CD4-positive, alpha-beta T cell (primary cell): ENCODE results near the gene NEMF. TPM values are rescaled to one million over a fixed set of nuclear protein-coding genes. Genes with fewer than 3 reads are reported as not detected.
"Not testable (repeated sequence)": the region's sequence is repeated elsewhere in the genome, so short reads cannot be mapped to it uniquely, and the experiment has no call there.

Experiments
- ATAC-seq: fragments of 200-7000 bp; cut with Tn5 transposase; one replicate; pipeline ENCODE4 v1.10.0; 2022; ENCODE audit warnings: mild to moderate bottlenecking; ENCODE audit not compliant: poor library complexity
- CTCF ChIA-PET: fragments of 350-600 bp; sonication (Branson Sonifier 250); formaldehyde crosslinking; loops from one replicate; lab custom pipeline; 2021; ENCODE audit warnings: antibody characterized with exemption, inconsistent platforms; lab: Charles Lee
- POLR2A ChIA-PET: fragments of 350-600 bp; sonication (Branson Sonifier 250); formaldehyde crosslinking; loops from one replicate; lab custom pipeline; 2021; ENCODE audit warnings: antibody characterized with exemption, inconsistent platforms; lab: Charles Lee
- DNase-seq, 14 experiments: peaks; one replicate each; pipeline ENCODE4 v3.0.0-alpha.2; 2013 to 2020; ENCODE audit warnings: mixed read lengths in 2 of 14
- H3K27ac ChIP-seq, 2 donors: one replicate each; pipeline versions ENCODE4 v1.5.1 to v1.7.0; 2013; ENCODE audit warnings: low read length in 2 of 2, low read depth in 1 of 2, mild to moderate bottlenecking in 1 of 2
- H3K27me3 ChIP-seq, 2 experiments: 1 replicate in 1 of 2; 2 replicates in 1 of 2; pipeline versions ENCODE4 v1.6.1 to v1.7.0; 2013; ENCODE audit warnings: low read length in 2 of 2, control low read depth in 1 of 2, mild to moderate bottlenecking in 1 of 2, moderate library complexity in 1 of 2; ENCODE audit not compliant: insufficient read depth in 2 of 2, control insufficient read depth in 1 of 2
- H3K36me3 ChIP-seq: one replicate; pipeline ENCODE4 v1.6.1; 2013; ENCODE audit warnings: low read length, control low read depth; ENCODE audit not compliant: insufficient read depth
- H3K4me1 ChIP-seq: one replicate; pipeline ENCODE4 v1.6.1; 2013; ENCODE audit warnings: low read length, control low read depth; ENCODE audit not compliant: insufficient read depth
- H3K4me3 ChIP-seq: one replicate; pipeline ENCODE4 v1.5.1; 2013; ENCODE audit warnings: mild to moderate bottlenecking, low read length, moderate library complexity
- H3K9me3 ChIP-seq, 2 experiments: 1 replicate in 1 of 2; 2 replicates in 1 of 2; pipeline versions ENCODE4 v1.6.1 to v1.7.0; 2013; ENCODE audit warnings: low read length in 2 of 2, mild to moderate bottlenecking in 2 of 2, control low read depth in 1 of 2, moderate library complexity in 1 of 2; ENCODE audit not compliant: control insufficient read depth in 1 of 2, insufficient read depth in 1 of 2
- H3K27ac Mint-ChIP-seq: one replicate; pipeline ENCODE4 v1.8.0; 2020; ENCODE audit warnings: mixed read lengths
- H3K27me3 Mint-ChIP-seq: one replicate; pipeline ENCODE4 v1.8.0; 2021; ENCODE audit warnings: mixed read lengths
- H3K36me3 Mint-ChIP-seq: one replicate; pipeline ENCODE4 v1.8.0; 2021; ENCODE audit warnings: low read depth, mixed read lengths
- H3K4me1 Mint-ChIP-seq: one replicate; pipeline ENCODE4 v1.8.0; 2021; ENCODE audit warnings: low read depth, mixed read lengths
- H3K4me3 Mint-ChIP-seq: one replicate; pipeline ENCODE4 v1.8.0; 2020; ENCODE audit warnings: mild to moderate bottlenecking, mixed read lengths
- H3K9me3 Mint-ChIP-seq: one replicate; pipeline ENCODE4 v1.8.0; 2020; ENCODE audit warnings: mixed read lengths
- CTCF ChIP-seq: fragments of 200-600 bp; IDR thresholded peaks from one replicate; pipeline ENCODE4 v1.8.0; 2022; ENCODE audit warnings: antibody characterized with exemption, mild to moderate bottlenecking
- intact Hi-C, 2 experiments: fragments of 100-400 bp; cut with DNase I in 1 of 2; cut with micrococcal nuclease in 1 of 2; formaldehyde crosslinking; loops; one replicate each; pipeline versions ENCODE4 v1.15.1 to v1.9.0; 2023 to 2025; cut with DNase I, micrococcal nuclease
- total RNA-seq, 174 experiments: library from RNA in 2 of 174; stranded (reverse) in 2 of 174; gene quantifications; one replicate each; pipeline ENCODE4 v1.2.3 and lab custom pipeline; 2021 to 2026

NEMF gene
- total RNA-seq, 2 experiments from 2014 or later, result 96.0 to 97.7 TPM

- TF ChIP-seq CTCF, result no peak
- no peaks in the 10 kb centered on the region for H3K4me1 Mint-ChIP-seq
- H3K36me3 Mint-ChIP-seq, result peaks cover 95% of the 10 kb centered on the region
- H3K27ac ChIP-seq, result no peak overlapping the region
- H3K27me3 Mint-ChIP-seq, result no peaks in the 10 kb centered on the region
- no peaks in the 10 kb centered on the region for H3K4me1 ChIP-seq
- no peak for DNase-seq
- CTCF ChIA-PET, result no interaction called here
- ATAC-seq, result no peak
- intact Hi-C loops, result no loop called here
- no peaks in the 10 kb centered on the region for H3K27me3 ChIP-seq
- peaks cover 92% of the 10 kb centered on the region for H3K36me3 ChIP-seq
- H3K4me3 ChIP-seq, result no peak overlapping the region
- no peaks in the 10 kb centered on the region for H3K9me3 ChIP-seq
- peak overlapping the region; percentile 32 for H3K27ac Mint-ChIP-seq
- no peak overlapping the region for H3K4me3 Mint-ChIP-seq
- POLR2A ChIA-PET, result no interaction called here
- H3K9me3 Mint-ChIP-seq, result no peaks in the 10 kb centered on the region
Observed at GRCh38 chr14:49792618-49793017, 60.0 kb downstream of the NEMF start.

- Mint-ChIP-seq H3K36me3 (peaks cover 96% of the 10 kb centered on the region), H3K27ac (no peak overlapping the region), H3K27me3 (no peaks in the 10 kb centered on the region), H3K4me3 (no peak overlapping the region), H3K9me3 (no peaks in the 10 kb centered on the region), H3K4me1 (peaks cover 5% of the 10 kb centered on the region)
- ChIA-PET POLR2A (no interaction called here), CTCF (no interaction called here)
- H3K27ac ChIP-seq, result no peak overlapping the region
- intact Hi-C loops, result loop anchor here in 1 of 2 experiments (10.0 kb wide), 1 partner anchor 48 kb away; no protein-coding TSS in a partner anchor
- no peaks in the 10 kb centered on the region for H3K4me1 ChIP-seq
- ATAC-seq (no peak), DNase-seq (no peak)
- no peaks in the 10 kb centered on the region for H3K9me3 ChIP-seq
- H3K27me3 ChIP-seq, result no peaks in the 10 kb centered on the region
- TF ChIP-seq CTCF, result no peak
- no peak overlapping the region for H3K4me3 ChIP-seq
- H3K36me3 ChIP-seq, result peaks cover 86% of the 10 kb centered on the region
Observed at GRCh38 chr14:49786315-49786714, 66.3 kb downstream of the NEMF start.

GRCh38 chr14:49783394-49784014, 69.1 kb downstream of the NEMF start:
- no peak for DNase-seq
- H3K27ac Mint-ChIP-seq, result no peak overlapping the region
- intact Hi-C loops, result loop anchor here in 1 of 2 experiments (2.0 to 10.0 kb wide), 2 partner anchors 17 to 51 kb away; no protein-coding TSS in a partner anchor
- no peaks in the 10 kb centered on the region for H3K27me3 ChIP-seq
- ATAC-seq, result no peak
- H3K9me3 Mint-ChIP-seq, result no peaks in the 10 kb centered on the region
- TF ChIP-seq CTCF, result no peak
- no peaks in the 10 kb centered on the region for H3K27me3 Mint-ChIP-seq
- no peak overlapping the region for H3K4me3 Mint-ChIP-seq
- peaks cover 98% of the 10 kb centered on the region for H3K36me3 Mint-ChIP-seq
- H3K9me3 ChIP-seq, result no peaks in the 10 kb centered on the region
- no peak overlapping the region for H3K27ac ChIP-seq
- H3K4me1 ChIP-seq, result no peaks in the 10 kb centered on the region
- no peak overlapping the region for H3K4me3 ChIP-seq
- CTCF ChIA-PET, result interaction anchor here (1.5 kb wide), 1 partner anchor 43 kb away, joined by 4 read pairs; no protein-coding TSS in a partner anchor
- H3K4me1 Mint-ChIP-seq, result peaks cover 5% of the 10 kb centered on the region
- POLR2A ChIA-PET, result interaction anchor here (3.3 kb wide), 1 partner anchor 15 kb away, joined by 22 read pairs; the partner anchor contains the start of gene KLHDC2
- peaks cover 88% of the 10 kb centered on the region for H3K36me3 ChIP-seq

- not testable (repeated sequence) for H3K4me1 Mint-ChIP-seq, ATAC-seq, H3K27me3 Mint-ChIP-seq, DNase-seq, H3K27me3 ChIP-seq, H3K4me3 Mint-ChIP-seq, H3K9me3 Mint-ChIP-seq, H3K27ac ChIP-seq, H3K4me1 ChIP-seq, H3K4me3 ChIP-seq, H3K9me3 ChIP-seq
- ChIA-PET CTCF (interaction anchor here (0.6 kb wide), 1 partner anchor 196 kb away, joined by 4 read pairs; no protein-coding TSS in a partner anchor), POLR2A (interaction anchor here (1.3 to 3.3 kb wide), 2 partner anchors 13 kb away, joined by 3 to 22 read pairs; partner anchors contain the start of gene KLHDC2)
- peaks cover 85% of the 10 kb centered on the region for H3K36me3 ChIP-seq
- intact Hi-C loops, result loop anchor here in 1 of 2 experiments (10.0 kb wide), 1 partner anchor 54 kb away; no protein-coding TSS in a partner anchor
- Mint-ChIP-seq H3K36me3 (peaks cover 96% of the 10 kb centered on the region), H3K27ac (peak overlapping the region; percentile 7)
Observed at GRCh38 chr14:49781040-49781439, 71.5 kb downstream of the NEMF start.
